ENCODE data around the gene CCL3.

- TF ChIP-seq CTCF (optimal IDR thresholded peaks at IDR 0.05 in 1 of 3, IDR thresholded peaks at IDR 0.05 in 1 of 3, conservative IDR thresholded peaks at IDR 0.05 in 1 of 3; ENCODE audit: extremely low read depth in 1 of 3, insufficient read depth in 2 of 3, low read length in 3 of 3) (no peak), EZH2 (IDR thresholded peaks at IDR 0.05; ENCODE audit: low read length) (no peak)
Observed at GRCh38 chr17:36095992-36096391, 6.0 kb upstream of the CCL3 start.

Measured in keratinocyte (primary cell).